ENCODE results near the gene COG8.
A peak's percentile ranks its signal among the peaks of the same experiment; 100 is the strongest.

The COG8 gene

GRCh38 chr16:69345923-69346322 is 6.6 kb upstream of the COG8 start:
- no peak for DNase-seq

GRCh38 chr16:69344171-69344570 is 4.8 kb upstream of the COG8 start:
- no peak for DNase-seq

- DNase-seq, result no peak
Measured at GRCh38 chr16:69340095-69340644, 806 bp upstream of the COG8 start.

- no peak for DNase-seq
Measured at GRCh38 chr16:69338557-69339288, 641 bp downstream of the COG8 start.

GRCh38 chr16:69334696-69335095 is 4.7 kb downstream of the COG8 start:
- no peak for DNase-seq

- DNase-seq, result peak; percentile 90 to 91
Measured at GRCh38 chr16:69330286-69331109, 8.9 kb downstream of the COG8 start, which contains the start of gene PDF. TSS of gene PDF (minus strand) at chr16:69330588. CDS start at chr16:69330570, 18 bp downstream.

- no peak for DNase-seq
Measured at GRCh38 chr16:69329369-69330285, 9.7 kb downstream of the COG8 start.

- DNase-seq, result no peak
Measured at GRCh38 chr16:69328854-69329316, 10.5 kb downstream of the COG8 start.

GRCh38 chr16:69327585-69328310 is 11.6 kb downstream of the COG8 start:
- DNase-seq, result no peak

- DNase-seq, result no peak
Measured at GRCh38 chr16:69326172-69326873, 13.0 kb downstream of the COG8 start.

GRCh38 chr16:69325784-69326171 is 13.6 kb downstream of the COG8 start:
- DNase-seq, result no peak

- no peak for DNase-seq
Measured at GRCh38 chr16:69324585-69325253, 14.6 kb downstream of the COG8 start.

GRCh38 chr16:69324013-69324531 is 15.3 kb downstream of the COG8 start:
- DNase-seq, result peak in 1 of 2 donors; percentile 35

GRCh38 chr16:69323415-69323814 is 15.9 kb downstream of the COG8 start:
- DNase-seq, result no peak

- no peak for DNase-seq
Measured at GRCh38 chr16:69322343-69322742, 17.0 kb downstream of the COG8 start.

GRCh38 chr16:69321080-69321479 is 18.3 kb downstream of the COG8 start:
- no peak for DNase-seq

GRCh38 chr16:69320740-69321073 is 18.7 kb downstream of the COG8 start:
- no peak for DNase-seq

GRCh38 chr16:69319826-69320739 is 19.3 kb downstream of the COG8 start:
- no peak for DNase-seq

- no peak for DNase-seq
Measured at GRCh38 chr16:69319381-69319780, 20.0 kb downstream of the COG8 start.
